GM12878 (cell line): ENCODE data around the gene FOXF1. TPM values are rescaled to one million over a fixed set of nuclear protein-coding genes. Genes with fewer than 3 reads are reported as not detected.

Experiments used
- ATAC-seq: fragments of 200-7000 bp; cut with Tn5 transposase; 3 replicates; pipeline ENCODE4 v1.9.1; 2020; ENCODE audit warnings: mild to moderate bottlenecking, moderate library complexity
- BruUV-seq: library from RNA; stranded (reverse); fragments of 400-500 nt; replicated peaks from 2 replicates; lab custom pipeline; 2021; lab: Mats Ljungman, UMichigan
- CTCF ChIA-PET: fragments of 300-600 bp; sonication (Branson Sonifier 250); formaldehyde crosslinking; extraction: SDS; loops from one replicate; lab custom pipeline; 2021; ENCODE audit warnings: inconsistent platforms; lab: Yijun Ruan, JAX
- POLR2A ChIA-PET: fragments of 350-600 bp; formaldehyde crosslinking; extraction: SDS; loops from one replicate; lab custom pipeline; 2021; ENCODE audit warnings: inconsistent platforms; lab: Charles Lee
- RAD21 ChIA-PET: fragments of 300-600 bp; sonication (Branson Sonifier 250); formaldehyde crosslinking; loops from one replicate; lab custom pipeline; 2023; ENCODE audit warnings: antibody characterized with exemption; ENCODE audit not compliant: unreplicated experiment; lab: Charles Lee
- SMC1A ChIA-PET: fragments of 300-600 bp; sonication (Branson Sonifier 250); formaldehyde crosslinking; loops from one replicate; lab custom pipeline; 2023; ENCODE audit not compliant: unreplicated experiment, uncharacterized antibody; lab: Charles Lee
- DNase-seq: peaks from one replicate; pipeline ENCODE4 v3.0.0-alpha.2; 2011; ENCODE audit warnings: low read depth, low spot score
- FAIRE-seq: peaks from 3 replicates; lab custom pipeline; 2011; peaks lifted over from hg19 to GRCh38; lab: Jason Lieb, UNC
- H2AFZ ChIP-seq: 2 replicates; pipeline ENCODE4 v1.6.0; 2011; ENCODE audit warnings: low read depth, low read length, control low read depth; ENCODE audit not compliant: control insufficient read depth
- H3K27ac ChIP-seq: 2 replicates; pipeline ENCODE4 v1.5.1; 2011; ENCODE audit warnings: control low read depth; ENCODE audit not compliant: control insufficient read depth, insufficient read depth
- H3K27me3 ChIP-seq, 2 experiments: replicated peaks in 1 of 2; 2 replicates each; pipeline versions ENCODE4 v1.6.0 to v1.6.1; 2011; ENCODE audit warnings: low read length in 1 of 2; ENCODE audit not compliant: control insufficient read depth in 2 of 2, insufficient read depth in 2 of 2
- H3K36me3 ChIP-seq, 2 experiments: 2 replicates each; pipeline ENCODE4 v1.5.1; 2011; ENCODE audit warnings: low read length in 1 of 2; ENCODE audit not compliant: control insufficient read depth in 2 of 2, insufficient read depth in 2 of 2
- H3K4me1 ChIP-seq: 2 replicates; pipeline ENCODE4 v1.6.1; 2011; ENCODE audit warnings: mild to moderate bottlenecking, low read length, moderate library complexity, mixed read lengths; ENCODE audit not compliant: control insufficient read depth, insufficient read depth
- H3K4me2 ChIP-seq: 2 replicates; pipeline ENCODE4 v1.6.0; 2011; ENCODE audit warnings: control low read depth; ENCODE audit not compliant: control insufficient read depth, insufficient read depth
- H3K4me3 ChIP-seq: fragments of 200-600 bp; sonication (generic); 2 replicates; pipeline ENCODE4 v1.5.1; 2016
- H3K79me2 ChIP-seq: 2 replicates; pipeline ENCODE4 v1.6.0; 2011; ENCODE audit warnings: low read length; ENCODE audit not compliant: control insufficient read depth, insufficient read depth
- H3K9ac ChIP-seq: 2 replicates; pipeline ENCODE4 v1.8.0; 2011; ENCODE audit warnings: low read length, control low read depth, mixed read lengths; ENCODE audit not compliant: control insufficient read depth, insufficient read depth
- H3K9me3 ChIP-seq: replicated peaks from 3 replicates; pipeline ENCODE4 v1.5.1; 2011; ENCODE audit warnings: mild to moderate bottlenecking, low read length; ENCODE audit not compliant: control insufficient read depth, insufficient read depth
- H4K20me1 ChIP-seq: 2 replicates; pipeline ENCODE4 v1.6.0; 2011; ENCODE audit not compliant: control insufficient read depth, insufficient read depth
- BHLHE40 ChIP-seq, 2 experiments: fragments of 450-650 bp in 1 of 2; IDR thresholded peaks; 2 replicates each; pipeline ENCODE4 v1.6.1; 2011 to 2017; ENCODE audit warnings: low read depth in 2 of 2, borderline replicate concordance in 1 of 2, improper control_type of control experiment in 1 of 2, low read length in 1 of 2, mild to moderate bottlenecking in 1 of 2
- CEBPB ChIP-seq, 2 experiments: fragments of 150-350 bp in 1 of 2; IDR thresholded peaks; 2 replicates each; pipeline ENCODE4 v1.6.1; 2012 to 2014; ENCODE audit warnings: low read depth in 2 of 2, low read length in 2 of 2, borderline replicate concordance in 1 of 2, inconsistent platforms in 1 of 2
- CTCF ChIP-seq, 3 experiments: IDR thresholded peaks in 2 of 3; conservative IDR thresholded peaks in 1 of 3; 2 replicates each; pipeline ENCODE4 v1.5.1; 2011; ENCODE audit warnings: low read depth in 3 of 3, low read length in 3 of 3, mild to moderate bottlenecking in 3 of 3, control low read depth in 2 of 3, moderate library complexity in 2 of 3, inconsistent platforms in 1 of 3, mixed read lengths in 1 of 3; ENCODE audit not compliant: control insufficient read depth in 2 of 3, insufficient read depth in 1 of 3; ENCODE audit errors: extremely low read depth in 1 of 3
- E2F4 ChIP-seq: IDR thresholded peaks from 2 replicates; pipeline ENCODE4 v1.6.1; 2012; ENCODE audit warnings: low read depth, low read length, improper control_type of control experiment
- E4F1 ChIP-seq: fragments of 450-650 bp; IDR thresholded peaks from 2 replicates; pipeline ENCODE4 v1.6.1; 2018; ENCODE audit warnings: borderline replicate concordance, mild to moderate bottlenecking; ENCODE audit not compliant: partially characterized antibody
- KAT2A ChIP-seq: conservative IDR thresholded peaks from 2 replicates; pipeline ENCODE4 v1.6.1; 2011; ENCODE audit warnings: low read depth, low read length; ENCODE audit not compliant: control insufficient read depth
- NFXL1 ChIP-seq: fragments of 450-650 bp; IDR thresholded peaks from 2 replicates; pipeline ENCODE4 v1.6.1; 2017; ENCODE audit warnings: antibody characterized with exemption, mild to moderate bottlenecking, borderline replicate concordance
- NR2C2 ChIP-seq: IDR thresholded peaks from 2 replicates; pipeline ENCODE4 v1.6.1; 2011; ENCODE audit warnings: borderline replicate concordance, low read depth; ENCODE audit not compliant: control insufficient read depth, insufficient read length
- RFX5 ChIP-seq: IDR thresholded peaks from 2 replicates; pipeline ENCODE4 v1.6.1; 2011; ENCODE audit warnings: low read depth, low read length, improper control_type of control experiment
- SMAD5 ChIP-seq: IDR thresholded peaks from 2 replicates; pipeline ENCODE4 v1.6.1; 2016; ENCODE audit warnings: antibody characterized with exemption, low read depth
- STAT1 ChIP-seq: fragments of 450-650 bp; conservative IDR thresholded peaks from 2 replicates; pipeline ENCODE4 v1.6.1; 2014; ENCODE audit warnings: antibody characterized with exemption, mild to moderate bottlenecking
- SUZ12 ChIP-seq: fragments of 200-600 bp; sonication (generic); IDR thresholded peaks from one replicate; pipeline ENCODE4 v1.6.1; 2018; ENCODE audit warnings: antibody characterized with exemption, mild to moderate bottlenecking; ENCODE audit not compliant: unreplicated experiment
- USF2 ChIP-seq: IDR thresholded peaks from 2 replicates; pipeline ENCODE4 v1.6.1; 2011; ENCODE audit warnings: low read depth, low read length, improper control_type of control experiment, borderline replicate concordance
- WGBS: methylation state at CpG from one replicate; pipeline ENCODE4 v1.1.6; 2016; ENCODE audit warnings: low lambda C conversion rate; ENCODE audit not compliant: insufficient replicate concordance, insufficient coverage; ENCODE audit errors: missing lambda C conversion rate; 5-methylcytosine and 5-hydroxymethylcytosine counted together
- in situ Hi-C: fragments of 300-500 bp; cut with MboI; formaldehyde crosslinking; loops from 9 replicates; pipeline ENCODE4 v1.14.3; 2018; ENCODE audit warnings: mixed read lengths
- intact Hi-C: fragments of 100-400 bp; cut with micrococcal nuclease; formaldehyde crosslinking; loops from one replicate; pipeline ENCODE4 v1.14.2; 2022; ENCODE audit not compliant: unreplicated experiment
- polyA plus RNA-seq, 11 experiments: library from polyadenylated mRNA; depleted of rRNA in 4 of 11; unstranded in 6 of 11; stranded (reverse) in 5 of 11; fragments of >200 nt; fragmentation: Nextera tagmentation in 4 of 11; fragmentation: Illumina TruSeq in 1 of 11; extraction: Ambion mirVana in 4 of 11; extraction: Trizol in 1 of 11; gene quantifications; 1 replicate in 1 of 11; 2 replicates in 10 of 11; pipeline versions ENCODE4 v1.2.1 to v1.2.3, GENCODE V29; 2011 to 2016; ENCODE audit warnings: inconsistent platforms in 2 of 11, missing spikeins in 2 of 11, low read depth in 1 of 11
- total RNA-seq, 4 experiments: library from RNA; depleted of rRNA in 3 of 4; stranded (reverse); fragments of >200 nt in 3 of 4; fragmentation: Illumina TruSeq in 1 of 4; extraction: Trizol in 1 of 4; gene quantifications; 2 replicates each; pipeline versions ENCODE4 v1.2.1 to v1.2.3, GENCODE V29; 2013 to 2021

The FOXF1 gene
- total and polyA plus RNA-seq, 10 of the 15 experiments (the other 5 are each of a cell fraction or from before 2014, with no cell fraction given): 0.01 TPM; not detected in 9

- Histone ChIP-seq H3K4me2 (no peak overlapping the region), H3K36me3 (no peaks in the 10 kb centered on the region), H3K9ac (no peak overlapping the region), H3K4me1 (no peaks in the 10 kb centered on the region), H3K9me3 (no peaks in the 10 kb centered on the region), H3K27ac (no peak overlapping the region), H4K20me1 (no peaks in the 10 kb centered on the region), H2AFZ (no peak overlapping the region), H3K4me3 (no peak overlapping the region), H3K27me3 (peaks cover 16% of the 10 kb centered on the region in 2 experiments), H3K79me2 (no peaks in the 10 kb centered on the region)
- DNase-seq: no peak
- intact Hi-C loops: no loop called here
- ChIA-PET SMC1A (no interaction called here), POLR2A (interaction anchor here (0.7 kb wide), 1 partner anchor 14 kb away, joined by 4 read pairs; no protein-coding TSS in a partner anchor), RAD21 (no interaction called here), CTCF (no interaction called here)
- no peak for FAIRE-seq
- BruUV-seq: no TSS peak
- TF ChIP-seq CEBPB (IDR thresholded peaks at IDR 0.05; ENCODE audit: borderline replicate concordance in 1 of 2, low read depth in 2 of 2, low read length in 2 of 2): no peak
- no peak for TF ChIP-seq CTCF (IDR thresholded peaks at IDR 0.05 in 2 of 3, conservative IDR thresholded peaks at IDR 0.05 in 1 of 3; ENCODE audit: control insufficient read depth in 2 of 3, extremely low read depth in 1 of 3, insufficient read depth in 1 of 3, low read depth in 3 of 3, low read length in 3 of 3)
- no peak for TF ChIP-seq NR2C2
- TF ChIP-seq KAT2A: no peak
- no peak for TF ChIP-seq E2F4
- no peak for TF ChIP-seq USF2
- TF ChIP-seq E4F1: no peak
- no peak for TF ChIP-seq STAT1
- no peak for TF ChIP-seq SMAD5
- TF ChIP-seq RFX5: no peak
- no peak for TF ChIP-seq SUZ12
- no peak for TF ChIP-seq BHLHE40 (IDR thresholded peaks at IDR 0.05; ENCODE audit: borderline replicate concordance in 1 of 2, low read depth in 2 of 2, low read length in 1 of 2)
- TF ChIP-seq NFXL1: no peak
- in situ Hi-C loops: no loop called here
- no peak for ATAC-seq
- WGBS: 15% methylated on average over 34 of the region's 34 CpGs
These were observed 13.9 kb upstream of the FOXF1 start for GRCh38 chr16:86496262-86496928.
